ENCODE data around the gene CALN1. TPM values are rescaled to one million over a fixed set of nuclear protein-coding genes. Genes with fewer than 3 reads are reported as not detected.

CALN1 gene
- polyA plus RNA-seq, 1 experiment: not detected

DNA sequence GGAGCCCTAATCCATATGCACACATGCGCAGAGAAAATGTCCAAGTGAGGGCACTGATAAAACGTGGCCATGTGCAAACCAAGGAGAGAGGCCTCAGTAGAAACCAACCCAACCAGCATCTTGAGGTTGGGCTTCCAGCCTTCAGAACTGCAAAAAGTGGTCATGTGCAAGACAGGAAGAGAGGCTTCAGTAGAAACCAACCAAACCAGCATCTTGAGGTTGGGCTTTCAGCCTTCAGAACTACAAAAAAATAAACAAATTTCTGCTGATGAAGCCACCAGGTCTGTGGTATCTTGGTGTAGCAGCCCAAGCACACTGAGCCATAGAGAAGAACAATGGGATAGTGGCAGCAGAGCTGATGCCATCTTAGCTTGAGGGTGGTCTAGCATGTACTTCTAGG, 371.5 kb downstream of the CALN1 start:
- TF ChIP-seq, protein P1, sequence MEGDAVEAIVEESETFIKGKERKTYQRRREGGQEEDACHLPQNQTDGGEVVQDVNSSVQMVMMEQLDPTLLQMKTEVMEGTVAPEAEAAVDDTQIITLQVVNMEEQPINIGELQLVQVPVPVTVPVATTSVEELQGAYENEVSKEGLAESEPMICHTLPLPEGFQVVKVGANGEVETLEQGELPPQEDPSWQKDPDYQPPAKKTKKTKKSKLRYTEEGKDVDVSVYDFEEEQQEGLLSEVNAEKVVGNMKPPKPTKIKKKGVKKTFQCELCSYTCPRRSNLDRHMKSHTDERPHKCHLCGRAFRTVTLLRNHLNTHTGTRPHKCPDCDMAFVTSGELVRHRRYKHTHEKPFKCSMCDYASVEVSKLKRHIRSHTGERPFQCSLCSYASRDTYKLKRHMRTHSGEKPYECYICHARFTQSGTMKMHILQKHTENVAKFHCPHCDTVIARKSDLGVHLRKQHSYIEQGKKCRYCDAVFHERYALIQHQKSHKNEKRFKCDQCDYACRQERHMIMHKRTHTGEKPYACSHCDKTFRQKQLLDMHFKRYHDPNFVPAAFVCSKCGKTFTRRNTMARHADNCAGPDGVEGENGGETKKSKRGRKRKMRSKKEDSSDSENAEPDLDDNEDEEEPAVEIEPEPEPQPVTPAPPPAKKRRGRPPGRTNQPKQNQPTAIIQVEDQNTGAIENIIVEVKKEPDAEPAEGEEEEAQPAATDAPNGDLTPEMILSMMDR (IDR thresholded peaks at IDR 0.05; ENCODE audit: low read depth, low read length): no peak
- ChIA-PET POLR2A (no interaction called here), CTCF (no interaction called here)
- H3K9me3 ChIP-seq (ENCODE audit: control insufficient read depth, insufficient read depth, low read length): peaks cover 39% of the 10 kb centered on the region
- DNase-seq (ENCODE audit: low read depth, low spot score): no peak
- no peaks in the 10 kb centered on the region for H3K27me3 ChIP-seq (ENCODE audit: control insufficient read depth, insufficient read depth, low read length)
- no peak overlapping the region for H3K4me3 ChIP-seq (ENCODE audit: low read depth, low read length)
- H3K27ac ChIP-seq (ENCODE audit: low read depth, low read length): no peak overlapping the region

DNA sequence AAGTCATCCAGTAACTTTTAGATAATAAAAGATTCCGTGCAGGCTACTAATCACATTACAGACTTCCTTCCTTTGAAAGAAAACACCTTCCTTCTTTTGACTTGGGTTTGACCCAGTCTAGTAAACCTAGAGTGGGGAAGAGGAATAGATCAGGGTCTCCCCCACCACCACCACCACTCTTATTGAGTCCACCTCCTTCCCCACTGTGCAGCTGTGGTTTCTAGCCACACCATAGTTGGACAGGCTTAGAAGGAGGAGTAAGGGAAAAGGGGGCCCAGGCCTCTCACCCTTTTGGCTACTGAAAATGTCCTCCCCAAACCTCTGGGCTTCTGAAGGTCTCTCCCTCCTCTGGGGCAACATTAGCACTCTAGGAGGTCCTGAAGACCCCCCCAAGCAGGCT, 372.7 kb downstream of the CALN1 start:
- Histone ChIP-seq H3K9me3 (ENCODE audit: control insufficient read depth, insufficient read depth, low read length) (peaks cover 29% of the 10 kb centered on the region), H3K27me3 (ENCODE audit: control insufficient read depth, insufficient read depth, low read length) (no peaks in the 10 kb centered on the region), H3K27ac (ENCODE audit: low read depth, low read length) (no peak overlapping the region), H3K4me3 (ENCODE audit: low read depth, low read length) (no peak overlapping the region)
- ChIA-PET CTCF (no interaction called here), POLR2A (no interaction called here)
- TF ChIP-seq, protein P1 (IDR thresholded peaks at IDR 0.05; ENCODE audit: low read depth, low read length): no peak
- no peak for DNase-seq (ENCODE audit: low read depth, low spot score)

DNA sequence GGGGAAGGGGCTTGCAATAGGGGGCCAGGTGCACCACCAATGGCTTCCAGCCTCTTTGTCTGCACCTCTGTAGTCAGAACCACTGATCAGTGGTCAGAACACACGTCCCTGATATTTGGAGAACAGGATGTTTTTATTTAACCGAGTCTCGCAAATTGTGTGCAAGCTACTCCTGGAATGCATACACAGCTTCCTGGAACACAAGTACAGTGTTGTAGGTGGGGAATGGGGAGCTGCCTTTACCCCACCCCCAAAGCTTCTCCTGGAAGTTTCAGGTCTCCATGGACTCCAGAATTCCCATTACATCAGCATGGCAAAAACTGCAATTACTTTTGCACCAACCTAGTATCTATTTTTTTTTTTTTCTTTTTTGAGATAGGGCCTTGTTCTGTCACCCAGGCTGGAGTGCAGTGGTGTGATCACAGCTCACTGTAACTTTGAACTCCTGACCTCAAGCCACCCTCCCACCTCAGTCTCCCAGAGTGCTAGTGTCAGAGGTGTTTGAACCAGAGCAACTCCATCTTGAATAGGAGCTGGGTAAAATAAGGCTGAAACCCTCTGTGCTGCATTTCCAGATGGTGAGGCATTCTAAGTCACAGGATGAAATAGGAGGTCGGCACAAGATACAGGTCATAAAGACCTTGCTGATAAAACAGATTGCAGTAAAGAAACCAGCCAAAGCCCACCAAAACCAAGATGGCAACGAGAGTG, 374.0 kb downstream of the CALN1 start:
- H3K9me3 ChIP-seq (ENCODE audit: control insufficient read depth, insufficient read depth, low read length): peaks cover 23% of the 10 kb centered on the region
- no peaks in the 10 kb centered on the region for H3K27me3 ChIP-seq (ENCODE audit: control insufficient read depth, insufficient read depth, low read length)
- DNase-seq (ENCODE audit: low read depth, low spot score): no peak
- TF ChIP-seq, protein P1 (IDR thresholded peaks at IDR 0.05; ENCODE audit: low read depth, low read length): no peak
- ChIA-PET POLR2A (no interaction called here), CTCF (no interaction called here)
- H3K4me3 ChIP-seq (ENCODE audit: low read depth, low read length): no peak overlapping the region
- H3K27ac ChIP-seq (ENCODE audit: low read depth, low read length): no peak overlapping the region

DNA sequence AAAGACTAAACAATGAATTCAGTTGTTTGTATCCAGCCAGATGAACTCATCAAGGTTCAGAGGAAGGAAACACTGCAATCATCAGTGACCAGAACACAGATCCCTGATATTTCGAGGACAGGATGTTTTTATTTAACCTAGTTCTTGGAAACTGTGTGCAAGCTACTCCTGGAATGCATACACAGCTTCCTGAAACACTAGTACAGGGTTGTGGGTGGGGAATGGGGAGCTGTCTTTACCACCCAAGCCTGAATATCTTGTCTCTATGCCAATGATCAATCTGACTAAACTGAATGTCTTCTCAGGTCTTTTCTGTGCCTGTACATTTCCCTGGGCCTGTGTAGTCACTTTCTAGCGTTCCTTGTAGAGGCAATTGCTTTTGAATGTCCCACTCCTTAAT, 374.6 kb downstream of the CALN1 start:
- no peak overlapping the region for H3K27ac ChIP-seq (ENCODE audit: low read depth, low read length)
- no peaks in the 10 kb centered on the region for H3K27me3 ChIP-seq (ENCODE audit: control insufficient read depth, insufficient read depth, low read length)
- TF ChIP-seq, protein P1 (IDR thresholded peaks at IDR 0.05; ENCODE audit: low read depth, low read length): no peak
- CTCF ChIA-PET: no interaction called here
- no peak for DNase-seq (ENCODE audit: low read depth, low spot score)
- H3K4me3 ChIP-seq (ENCODE audit: low read depth, low read length): no peak overlapping the region
- POLR2A ChIA-PET: no interaction called here
- H3K9me3 ChIP-seq (ENCODE audit: control insufficient read depth, insufficient read depth, low read length): peaks cover 21% of the 10 kb centered on the region

DNA sequence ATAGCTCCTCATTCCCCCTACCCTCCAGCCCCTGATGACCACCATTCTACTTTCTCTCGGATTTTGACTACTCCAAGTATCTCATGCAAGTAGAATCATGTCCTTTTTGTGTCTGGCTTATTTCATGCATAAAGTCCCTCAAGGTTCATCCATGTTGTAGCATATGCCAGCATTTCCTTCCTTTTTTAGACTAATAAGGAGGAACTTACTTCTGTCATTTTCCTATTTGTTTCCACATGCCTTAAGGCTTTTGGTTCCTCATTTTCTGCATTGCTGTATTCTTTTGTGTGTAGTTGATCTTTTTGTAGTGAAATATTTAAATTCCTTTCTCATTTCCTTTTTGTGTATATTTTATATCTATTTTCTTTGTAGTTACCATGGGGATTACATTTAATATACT, 376.9 kb downstream of the CALN1 start:
- TF ChIP-seq, protein P1 (IDR thresholded peaks at IDR 0.05; ENCODE audit: low read depth, low read length): no peak
- peaks cover 21% of the 10 kb centered on the region for H3K9me3 ChIP-seq (ENCODE audit: control insufficient read depth, insufficient read depth, low read length)
- POLR2A ChIA-PET: no interaction called here
- no peaks in the 10 kb centered on the region for H3K27me3 ChIP-seq (ENCODE audit: control insufficient read depth, insufficient read depth, low read length)
- CTCF ChIA-PET: interaction anchor here (0.6 kb wide), 1 partner anchor 707 kb away, joined by 4 read pairs; no protein-coding TSS in a partner anchor
- no peak overlapping the region for H3K4me3 ChIP-seq (ENCODE audit: low read depth, low read length)
- no peak overlapping the region for H3K27ac ChIP-seq (ENCODE audit: low read depth, low read length)
- no peak for DNase-seq (ENCODE audit: low read depth, low spot score)

All from AG04450 (cell line).